GM19238 (cell line): ENCODE data around the gene WIPF1.

Experiments used
- DNase-seq: peaks from one replicate; pipeline ENCODE4 v3.0.0; 2011; ENCODE audit warnings: low spot score; ENCODE audit not compliant: insufficient read length

Gene WIPF1

DNA sequence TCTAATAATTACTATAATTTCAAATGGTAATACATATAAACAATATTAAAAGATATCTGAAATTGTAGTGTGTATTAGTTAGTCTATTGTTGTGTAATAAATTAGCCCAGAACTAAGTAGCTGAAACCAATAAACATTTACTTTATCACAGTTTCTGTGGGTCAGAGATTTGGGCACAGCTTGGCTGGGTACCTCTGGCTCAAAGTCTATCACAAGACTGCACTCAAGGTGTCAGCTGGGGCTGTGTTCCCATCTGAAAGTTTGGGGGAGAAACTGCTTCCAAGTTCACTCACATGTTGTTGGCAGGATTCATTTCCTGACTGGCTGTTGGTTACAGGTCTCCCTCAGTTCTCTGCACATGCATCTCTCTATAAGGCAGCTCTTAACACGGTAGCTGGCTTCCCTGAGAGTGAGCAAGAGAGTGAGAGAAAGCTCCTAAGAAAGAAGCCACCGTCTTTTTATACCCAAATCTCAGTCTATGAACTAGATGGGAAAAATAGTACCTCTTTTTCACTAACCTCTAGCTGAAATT is 25.6 kb upstream of the WIPF1 start:
- no peak for DNase-seq

DNA sequence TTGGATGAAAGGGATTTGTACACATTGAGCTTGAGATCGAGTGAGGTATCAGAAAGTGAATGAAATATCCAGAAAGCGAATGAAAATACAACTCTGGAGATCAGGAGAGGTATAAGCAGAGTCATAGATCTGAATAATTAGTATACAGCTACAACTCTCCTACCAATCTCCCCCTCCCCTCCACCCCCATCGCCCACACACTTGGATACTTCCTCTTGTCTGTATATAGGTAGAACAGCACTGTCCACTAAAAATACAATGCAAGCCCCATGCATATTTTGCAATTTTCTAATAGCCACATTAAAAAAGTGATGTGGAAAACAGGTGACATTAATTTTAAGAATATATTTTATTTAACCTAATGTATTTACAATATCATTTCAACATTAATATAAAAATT is 23.7 kb upstream of the WIPF1 start:
- DNase-seq, result no peak

DNA sequence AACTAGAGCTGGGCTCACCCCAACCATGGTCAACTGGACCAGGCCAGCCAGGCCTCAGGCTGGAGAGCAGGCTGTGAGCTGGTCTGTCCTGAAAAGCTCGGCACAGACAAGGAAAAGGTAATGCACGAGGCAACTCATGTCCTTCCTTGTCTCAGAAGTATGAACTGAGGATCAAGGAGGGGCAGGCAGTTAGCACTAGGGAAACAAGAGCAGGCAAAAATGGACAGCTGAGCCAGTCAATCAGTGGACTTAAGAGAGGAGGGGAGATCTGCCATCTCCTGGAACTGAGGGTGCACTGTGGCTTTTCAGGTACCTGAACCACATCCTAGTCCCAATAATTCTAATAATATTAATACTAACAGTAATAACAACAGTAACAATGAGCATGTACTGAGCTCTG is 20.6 kb upstream of the WIPF1 start:
- DNase-seq, result no peak

DNA sequence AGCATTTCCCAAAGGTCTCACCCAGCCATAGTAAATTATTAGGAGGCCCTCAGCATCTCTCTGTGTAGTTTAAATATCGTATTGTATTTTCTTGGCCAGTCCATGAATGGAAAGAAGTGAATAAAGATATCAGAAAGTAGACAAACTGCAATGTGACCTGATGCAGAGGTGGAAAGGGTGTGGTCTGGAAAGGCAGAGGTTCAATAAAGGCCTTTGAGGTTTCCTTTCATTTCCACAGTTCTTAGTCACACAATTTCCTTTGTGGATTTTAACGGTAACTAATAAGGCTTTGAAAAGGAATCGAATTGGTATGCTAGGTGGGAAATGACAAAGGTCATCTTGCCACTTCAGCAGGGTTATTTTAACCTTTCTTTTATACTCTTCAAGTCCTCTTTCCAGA is 20.1 kb upstream of the WIPF1 start:
- no peak for DNase-seq

DNA sequence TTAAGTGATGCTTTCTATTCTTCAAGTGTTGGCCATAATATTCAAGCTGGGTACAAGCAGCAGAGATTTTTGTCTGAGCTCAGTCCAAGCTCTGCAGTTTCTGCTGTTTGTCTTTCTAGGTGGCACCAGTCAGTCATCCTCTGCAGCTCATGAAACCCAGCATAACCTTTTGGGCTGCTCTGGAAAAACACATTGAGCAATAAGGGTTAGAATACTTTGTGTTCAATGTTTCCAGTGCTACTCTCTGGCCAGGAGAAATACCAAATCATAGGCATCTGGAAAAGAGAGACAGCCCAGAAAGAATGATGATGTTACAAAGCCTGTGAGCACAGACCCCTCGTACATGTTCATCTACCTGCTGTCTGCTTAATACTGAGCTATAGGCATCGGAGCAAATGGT is 19.5 kb upstream of the WIPF1 start:
- DNase-seq, result no peak

DNA sequence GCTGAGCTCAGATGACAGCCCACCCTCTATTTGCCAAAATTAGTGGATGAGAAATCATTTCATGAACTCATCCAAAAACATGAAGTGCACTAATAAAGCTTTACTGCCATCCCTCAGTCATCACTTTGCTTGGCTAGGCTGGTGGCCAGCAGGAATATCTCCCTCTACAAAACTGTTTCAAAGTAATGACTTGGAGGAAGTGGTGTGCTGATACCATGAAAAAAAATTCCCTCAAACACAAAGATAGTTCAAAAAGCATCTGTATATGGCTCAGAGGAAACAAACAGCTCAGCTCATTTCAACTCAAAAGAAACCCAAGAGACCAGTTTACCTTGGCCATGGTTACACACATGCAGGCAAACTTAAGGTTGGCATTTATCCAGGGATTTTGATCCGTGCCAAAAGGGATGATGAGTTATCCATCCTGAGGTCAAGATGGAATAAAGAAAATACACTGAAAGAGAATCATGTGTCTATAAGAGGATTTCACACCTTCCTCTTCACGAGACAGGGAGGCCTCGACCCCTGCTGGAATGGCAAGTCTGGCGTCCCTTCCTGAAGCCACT is 18.4 kb upstream of the WIPF1 start:
- no peak for DNase-seq

DNA sequence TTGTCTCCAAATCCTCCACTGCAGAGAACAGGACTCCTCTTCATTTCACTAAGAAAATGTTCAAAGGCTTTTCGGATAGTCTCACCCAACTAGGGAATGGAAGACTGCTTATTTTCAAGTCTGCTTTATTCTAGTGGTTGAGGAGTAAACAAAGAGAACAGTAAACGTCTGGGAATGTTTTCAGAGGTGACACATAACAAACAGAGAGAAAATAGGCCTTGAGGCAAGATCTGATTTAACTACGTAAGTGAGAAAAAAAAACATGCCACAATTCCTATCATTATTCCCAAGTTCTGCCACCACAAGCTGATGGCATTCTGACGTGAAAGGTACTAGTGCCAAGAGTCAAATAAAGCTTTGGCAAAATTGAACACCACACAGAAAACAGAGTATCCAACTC is 16.7 kb upstream of the WIPF1 start:
- no peak for DNase-seq

DNA sequence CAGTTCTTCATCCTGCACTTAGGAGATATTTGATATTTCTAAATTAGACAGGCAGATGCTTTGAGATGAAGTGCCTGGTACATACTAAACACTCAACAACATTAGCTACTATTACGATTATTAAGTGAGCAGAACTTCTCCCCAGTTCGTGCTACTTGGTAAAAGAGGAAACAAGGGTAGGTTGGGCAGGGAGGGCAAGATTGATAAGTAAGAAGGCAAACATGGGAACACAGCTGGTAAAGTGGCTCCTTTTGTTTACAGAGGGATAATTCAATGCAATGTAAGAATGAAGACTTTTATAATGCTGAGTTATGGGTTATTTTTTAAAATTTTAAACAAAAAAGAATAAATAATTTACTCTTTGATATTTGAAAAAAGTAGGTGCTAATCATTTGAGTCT is 15.9 kb upstream of the WIPF1 start:
- DNase-seq, result no peak

DNA sequence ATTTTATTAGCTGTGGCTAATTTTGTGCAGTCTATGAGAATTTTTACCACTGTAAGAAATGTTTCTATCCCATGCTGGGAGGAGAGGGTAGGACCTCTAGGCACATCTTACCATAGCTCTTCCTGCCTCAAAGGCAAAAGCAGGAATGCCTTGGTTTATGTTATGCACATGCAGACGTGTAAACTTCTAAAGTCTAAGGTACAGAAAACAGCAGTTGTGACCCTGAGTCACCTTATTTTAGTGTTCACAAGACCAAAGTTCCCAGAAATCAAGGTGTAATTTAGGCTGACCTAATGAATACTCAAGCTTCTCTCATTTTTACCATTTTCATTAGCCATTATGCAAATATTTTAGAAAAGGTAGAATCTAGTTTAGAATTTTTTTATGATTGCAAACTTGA is 15.4 kb upstream of the WIPF1 start:
- no peak for DNase-seq

DNA sequence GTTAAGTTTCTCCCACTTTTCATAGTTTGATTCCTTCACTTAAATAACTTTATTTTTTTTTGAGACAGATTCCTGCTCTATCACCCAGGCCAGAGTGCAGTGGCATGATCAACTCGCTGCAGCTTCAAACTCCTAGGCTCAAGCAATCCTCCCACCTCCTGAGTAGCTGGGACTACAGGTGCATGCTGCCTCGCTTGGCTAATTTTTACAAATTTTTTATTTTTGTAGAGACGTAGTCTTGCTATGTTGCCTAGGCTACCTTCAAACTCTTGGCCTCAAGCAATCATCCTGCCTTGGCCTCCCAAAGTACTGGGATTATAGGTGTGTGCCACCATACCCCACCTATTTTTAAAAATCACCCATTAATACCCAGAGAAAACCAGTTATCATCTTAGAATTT is 14.2 kb upstream of the WIPF1 start:
- no peak for DNase-seq

DNA sequence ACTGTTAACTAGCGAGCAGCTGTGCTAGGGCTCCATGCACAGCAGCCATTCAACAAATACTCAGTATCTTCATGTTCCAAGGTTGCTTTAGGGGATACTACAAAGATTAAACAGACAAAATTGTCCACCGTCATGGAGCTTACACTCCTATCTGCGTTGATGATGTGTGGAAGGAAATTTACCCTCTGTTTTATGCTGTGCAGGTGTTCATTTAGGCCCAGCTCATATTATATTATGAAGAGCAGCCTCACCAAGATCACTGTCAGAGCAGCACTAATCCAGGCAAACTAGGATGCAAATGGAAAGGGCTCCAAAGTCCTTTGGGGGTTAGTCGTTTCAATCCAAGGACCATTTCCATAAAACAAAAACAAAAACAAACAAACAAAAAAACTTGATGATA is 13.4 kb upstream of the WIPF1 start:
- no peak for DNase-seq

DNA sequence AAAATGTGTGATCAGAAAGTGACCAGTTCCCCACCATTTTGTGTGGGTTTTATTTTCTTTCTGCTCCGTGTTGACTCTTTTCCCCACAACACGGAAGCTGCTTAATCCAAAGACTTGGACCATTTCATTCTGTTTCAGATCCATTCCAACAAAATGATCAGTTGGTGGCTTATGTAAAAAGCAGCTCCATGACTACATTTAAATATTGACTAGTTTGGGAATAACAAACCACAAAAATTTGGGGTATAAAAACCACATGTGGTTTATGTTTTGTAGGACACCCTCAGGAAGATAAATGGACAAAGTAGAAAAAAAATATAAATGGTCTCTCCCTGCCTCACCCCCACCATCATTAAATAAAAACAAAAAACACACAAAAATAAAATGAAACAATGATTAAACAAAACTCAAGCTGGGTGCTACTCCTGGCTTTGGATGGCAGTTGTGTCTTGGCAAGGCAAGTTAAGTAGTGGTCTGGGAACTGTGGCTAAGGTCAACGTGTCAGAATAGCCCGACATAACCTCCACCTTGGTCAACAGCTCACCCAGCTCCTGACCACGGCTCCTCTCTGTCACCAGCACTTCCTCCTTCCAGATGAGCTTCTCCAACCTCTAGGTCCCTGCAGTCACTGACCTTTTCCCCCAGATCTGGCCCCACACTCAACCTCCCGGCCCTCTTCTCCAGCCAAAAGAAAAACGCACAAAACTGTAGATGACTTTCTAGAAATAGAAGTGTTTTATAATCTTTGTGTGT is 12.8 kb upstream of the WIPF1 start:
- DNase-seq, result no peak

DNA sequence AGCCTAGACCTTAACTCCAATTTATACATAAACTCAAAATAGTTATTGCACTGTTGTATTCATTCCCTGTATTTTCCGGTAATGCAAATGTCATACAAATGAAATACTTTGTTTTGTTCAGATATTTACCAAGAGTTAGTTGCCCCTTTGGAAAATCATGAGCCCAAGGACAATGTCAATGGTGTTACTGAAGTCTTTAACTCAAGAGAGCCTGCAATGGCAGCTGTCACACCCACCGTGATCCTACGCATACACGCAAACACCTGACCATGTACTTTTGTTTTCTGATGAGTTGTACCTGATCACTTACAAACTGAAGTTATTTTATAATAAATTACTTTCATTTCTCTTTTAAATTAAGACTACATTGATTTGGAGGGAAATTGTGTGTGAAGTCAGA is 11.7 kb upstream of the WIPF1 start:
- DNase-seq, result no peak

DNA sequence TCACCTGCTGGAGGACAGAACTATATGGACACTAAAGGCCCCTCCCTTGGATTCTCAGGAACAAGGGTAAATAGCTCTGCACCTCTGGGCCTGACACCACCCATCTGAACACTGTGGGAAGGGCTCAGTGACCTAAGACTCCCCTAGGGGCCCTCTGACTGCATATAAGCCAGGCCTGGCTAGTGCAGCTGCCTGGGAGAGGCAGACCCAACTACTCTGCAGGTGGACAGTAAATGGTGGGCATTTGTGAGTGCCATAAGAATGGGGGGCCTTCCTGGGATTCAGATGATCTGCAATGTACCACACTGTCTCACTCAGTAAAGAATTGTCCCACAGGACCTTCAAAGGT is 11.2 kb upstream of the WIPF1 start:
- no peak for DNase-seq

DNA sequence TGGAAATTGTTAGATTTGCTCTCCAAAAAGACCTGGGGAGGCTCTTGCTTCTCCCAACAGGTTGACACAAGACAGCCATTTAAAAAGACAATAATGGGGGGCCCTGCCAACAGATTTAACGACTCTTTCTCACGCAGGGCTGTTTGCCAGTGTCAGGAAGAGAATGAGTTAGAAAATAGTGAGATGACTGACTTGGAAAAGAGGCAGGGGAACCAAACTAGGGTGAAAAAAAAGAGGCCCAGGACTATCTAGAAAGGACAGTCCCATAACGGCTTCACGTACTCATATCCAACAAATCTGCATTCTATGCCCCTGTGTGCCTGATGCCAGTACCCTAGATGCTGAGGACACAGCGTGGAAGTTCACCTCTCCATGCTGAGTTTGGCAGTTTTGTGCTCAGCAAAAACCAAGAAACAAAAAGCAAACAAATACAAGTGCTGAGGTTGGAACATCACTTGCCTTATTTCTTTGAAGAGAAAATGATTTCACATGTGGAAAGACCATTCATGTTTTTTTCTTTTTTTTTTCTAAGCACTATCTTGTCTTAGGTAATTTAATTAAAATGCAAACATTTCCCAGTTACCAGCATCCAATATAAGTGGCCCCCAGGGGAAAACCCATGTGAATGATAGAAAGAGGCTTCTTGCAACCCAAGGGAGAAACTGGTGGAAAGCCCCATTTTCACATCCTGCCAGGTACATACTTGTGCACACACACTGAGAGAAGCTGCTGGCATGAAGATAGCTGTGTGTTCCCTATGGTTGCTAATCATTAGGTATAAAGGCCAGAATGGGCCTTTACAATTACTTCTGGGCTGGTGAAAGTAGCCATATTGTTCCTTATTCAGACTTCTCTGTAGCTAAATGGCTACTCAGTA is 10.6 kb upstream of the WIPF1 start:
- no peak for DNase-seq

DNA sequence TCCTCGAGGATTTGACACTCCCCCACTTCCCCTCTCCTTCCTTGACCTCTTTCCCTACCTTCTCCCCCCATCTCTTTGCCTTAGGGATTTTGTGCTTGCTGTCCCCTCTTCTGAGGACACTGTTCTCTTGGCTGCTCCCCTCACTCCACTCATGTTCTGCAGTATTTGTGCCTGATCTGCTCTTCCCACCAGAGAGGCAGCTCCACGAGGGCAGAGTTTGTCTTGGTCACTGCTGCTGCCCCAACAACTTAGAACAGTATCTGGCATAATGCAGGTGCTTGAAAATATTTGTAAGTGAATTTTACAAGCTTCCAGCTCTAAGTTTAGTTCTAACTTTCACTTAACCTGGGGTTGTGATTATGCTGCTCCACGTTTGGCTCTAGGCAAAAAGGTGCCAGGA is 10.0 kb upstream of the WIPF1 start:
- DNase-seq, result no peak

DNA sequence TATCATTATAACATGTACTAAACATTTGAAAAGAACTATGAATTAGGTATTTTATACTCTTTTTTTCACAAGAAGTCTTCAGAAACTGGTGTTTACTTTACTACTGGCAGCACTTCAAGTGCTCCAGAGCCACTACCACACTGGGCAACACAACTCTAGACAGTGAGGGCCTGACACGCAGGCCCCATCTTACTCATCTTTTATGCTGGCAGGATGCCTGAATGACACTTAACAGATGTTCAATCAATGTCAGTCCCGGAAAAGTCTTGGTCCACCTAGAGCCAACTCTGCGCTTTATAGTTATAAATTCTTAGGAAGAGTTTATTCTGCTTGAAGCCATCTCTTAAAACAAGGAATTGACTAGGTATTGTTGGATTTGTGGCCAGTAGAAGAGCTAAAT is 8.7 kb upstream of the WIPF1 start:
- no peak for DNase-seq

DNA sequence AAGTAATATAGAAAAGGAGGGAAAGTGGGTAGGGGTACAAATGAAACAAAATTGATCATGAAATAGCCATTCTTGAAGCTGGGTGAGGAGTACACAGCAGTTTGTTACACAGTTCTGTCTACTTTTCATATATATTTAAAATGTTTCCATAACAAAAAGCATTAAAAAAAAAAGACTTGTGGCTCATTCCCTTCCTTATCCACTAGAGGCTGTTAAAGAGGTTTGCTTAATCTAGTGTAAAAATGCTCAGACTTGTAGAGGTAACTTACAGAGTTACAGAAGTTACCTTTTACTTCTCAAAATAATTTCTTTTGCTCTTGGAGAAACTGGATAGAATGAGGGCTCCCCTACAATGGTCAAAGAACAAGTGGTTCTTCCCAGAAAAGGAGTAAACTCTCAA is 8.1 kb upstream of the WIPF1 start:
- DNase-seq, result no peak

DNA sequence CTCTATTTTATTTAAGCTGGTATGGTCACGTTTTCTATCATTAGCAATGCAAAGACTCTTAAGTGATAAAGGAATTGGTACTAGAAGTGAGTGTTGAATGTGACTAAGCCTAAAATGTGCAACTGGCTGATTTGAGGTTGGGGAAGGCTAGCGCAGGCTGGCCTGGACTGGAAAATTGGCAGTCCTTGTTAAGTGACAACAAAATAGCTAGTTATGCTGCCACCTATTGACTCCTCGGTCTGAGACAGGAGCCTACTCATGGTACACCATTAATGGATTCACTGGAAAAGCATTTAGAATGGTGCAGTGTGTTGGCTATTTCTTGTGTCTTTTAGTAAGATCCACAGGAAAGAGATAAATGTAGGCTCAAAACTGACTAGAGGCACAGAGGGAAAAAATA is 5.7 kb upstream of the WIPF1 start:
- DNase-seq, result no peak

DNA sequence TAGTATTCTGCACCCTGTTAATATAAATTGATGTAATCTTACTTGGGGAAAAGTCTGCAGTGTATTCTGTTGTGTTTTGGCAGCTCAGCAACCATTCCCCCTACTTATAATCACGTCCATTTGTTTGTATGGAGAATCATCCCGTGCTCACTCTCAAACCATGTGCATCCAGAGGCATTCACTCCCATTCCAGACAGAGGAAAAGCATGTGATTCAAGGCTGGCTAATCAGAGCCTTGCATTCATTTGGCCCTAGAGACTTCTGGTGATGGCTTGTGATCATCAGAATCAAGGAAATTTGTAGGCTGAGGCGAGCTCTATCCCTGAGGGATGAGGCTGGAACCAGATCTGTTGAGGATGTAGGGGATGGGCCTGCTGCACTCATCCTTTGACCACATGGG is 5.1 kb upstream of the WIPF1 start:
- no peak for DNase-seq

DNA sequence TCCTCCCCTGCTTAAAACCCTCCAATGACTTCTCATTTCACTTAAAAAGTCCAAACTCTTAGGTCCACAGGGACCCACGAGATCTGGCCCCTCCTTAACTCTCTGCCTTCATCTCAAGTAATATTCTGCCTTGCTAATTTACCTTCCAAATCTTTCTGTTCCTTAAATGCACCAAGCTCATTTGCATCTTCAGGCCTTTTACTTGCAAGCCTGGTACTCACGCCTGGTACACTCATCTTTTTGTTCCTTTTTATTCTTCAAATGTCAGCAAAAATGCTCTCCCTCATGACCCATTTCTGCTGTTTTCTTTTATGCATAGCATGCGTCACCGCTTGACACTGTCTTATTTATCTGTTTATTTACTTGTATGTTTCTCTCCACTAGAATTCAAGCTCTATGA is 2.7 kb upstream of the WIPF1 start:
- DNase-seq, result no peak

DNA sequence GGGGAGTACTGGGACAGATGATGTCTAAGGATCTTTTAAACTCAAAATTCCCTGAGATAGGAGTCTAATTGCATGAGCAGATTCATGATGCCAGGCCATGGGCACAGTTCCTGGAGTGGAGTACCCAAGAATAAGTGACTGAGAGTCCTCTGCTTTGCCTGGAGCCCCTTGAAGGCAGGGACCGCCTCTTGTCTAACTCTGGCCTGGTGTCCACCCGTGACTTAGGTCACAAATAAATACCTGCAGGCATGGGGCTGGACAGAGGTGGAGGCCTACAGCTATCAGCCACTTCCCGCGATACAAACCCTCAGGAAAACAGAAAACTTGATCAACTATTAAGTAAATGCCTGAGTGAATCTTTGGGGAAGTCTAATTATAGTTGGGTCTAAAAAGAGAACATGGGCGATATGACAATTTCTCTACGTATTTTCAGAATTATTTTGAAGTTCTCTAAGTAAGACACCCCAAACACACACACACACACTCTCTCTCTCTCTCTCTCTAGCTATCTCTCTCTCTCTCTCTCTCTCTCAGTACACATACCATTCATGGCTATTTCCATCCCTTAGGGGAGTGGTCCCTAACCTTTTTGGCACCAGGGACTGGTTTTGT is 1.8 kb upstream of the WIPF1 start:
- DNase-seq, result no peak
